ENCODE data around the gene MAP1LC3A.

The MAP1LC3A gene

DNA sequence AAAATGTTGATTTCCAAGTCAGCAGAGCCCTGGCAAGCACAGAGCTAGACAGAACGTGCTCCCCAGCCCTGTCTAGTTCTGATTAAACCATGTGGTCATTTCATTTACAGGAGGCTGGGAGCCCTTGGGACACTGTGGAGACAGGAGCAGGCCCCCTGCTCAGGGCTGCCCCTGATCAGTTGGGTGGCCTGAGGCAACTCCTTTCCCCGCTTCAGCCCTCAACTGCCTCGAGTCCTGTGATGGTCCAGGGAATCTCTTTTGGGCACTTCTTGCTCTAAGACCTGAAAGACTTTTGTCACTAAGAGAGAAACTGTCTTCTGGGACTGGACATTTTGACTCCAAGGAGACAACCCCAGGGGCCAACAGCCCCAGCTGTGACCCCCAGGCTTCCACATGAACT is 28.8 kb upstream of the MAP1LC3A start:
- no peak for DNase-seq (ENCODE audit: low read depth, low spot score)

- DNase-seq (ENCODE audit: low read depth, low spot score) = no peak
These were observed 28.2 kb upstream of the MAP1LC3A start for GRCh38 chr20:34530342-34530741.

GRCh38 chr20:34531608-34532265 is 26.8 kb upstream of the MAP1LC3A start:
- no peak for DNase-seq (ENCODE audit: low read depth, low spot score)

GRCh38 chr20:34532320-34532719 is 26.2 kb upstream of the MAP1LC3A start:
- DNase-seq (ENCODE audit: low read depth, low spot score) = peak; percentile 34

- DNase-seq (ENCODE audit: low read depth, low spot score) = no peak
These were observed 25.8 kb upstream of the MAP1LC3A start for GRCh38 chr20:34532756-34533155.

- DNase-seq (ENCODE audit: low read depth, low spot score) = no peak
These were observed 23.9 kb upstream of the MAP1LC3A start for GRCh38 chr20:34534391-34535165.

- DNase-seq (ENCODE audit: low read depth, low spot score) = no peak
These were observed 23.1 kb upstream of the MAP1LC3A start for GRCh38 chr20:34535301-34535840.

DNA sequence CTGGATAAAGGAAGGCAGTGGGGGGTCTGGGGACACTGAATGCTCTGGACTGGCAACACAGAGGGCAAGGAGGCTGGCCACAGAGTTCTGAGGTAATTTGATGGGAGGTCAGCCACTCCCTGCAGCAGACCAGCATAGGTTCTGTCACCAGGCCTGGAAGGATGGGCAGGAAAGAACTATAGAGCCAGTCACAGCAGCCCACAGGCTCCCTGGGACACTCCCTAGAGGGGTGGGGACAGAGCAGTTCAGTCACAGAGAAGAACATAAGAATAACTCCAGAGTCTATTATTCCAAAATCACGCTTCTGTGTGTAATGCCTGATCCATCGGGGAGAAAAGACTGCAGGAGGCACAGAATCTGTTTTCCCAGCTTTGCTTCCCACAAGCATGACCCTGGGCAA is 22.7 kb upstream of the MAP1LC3A start:
- DNase-seq (ENCODE audit: low read depth, low spot score) = no peak

DNA sequence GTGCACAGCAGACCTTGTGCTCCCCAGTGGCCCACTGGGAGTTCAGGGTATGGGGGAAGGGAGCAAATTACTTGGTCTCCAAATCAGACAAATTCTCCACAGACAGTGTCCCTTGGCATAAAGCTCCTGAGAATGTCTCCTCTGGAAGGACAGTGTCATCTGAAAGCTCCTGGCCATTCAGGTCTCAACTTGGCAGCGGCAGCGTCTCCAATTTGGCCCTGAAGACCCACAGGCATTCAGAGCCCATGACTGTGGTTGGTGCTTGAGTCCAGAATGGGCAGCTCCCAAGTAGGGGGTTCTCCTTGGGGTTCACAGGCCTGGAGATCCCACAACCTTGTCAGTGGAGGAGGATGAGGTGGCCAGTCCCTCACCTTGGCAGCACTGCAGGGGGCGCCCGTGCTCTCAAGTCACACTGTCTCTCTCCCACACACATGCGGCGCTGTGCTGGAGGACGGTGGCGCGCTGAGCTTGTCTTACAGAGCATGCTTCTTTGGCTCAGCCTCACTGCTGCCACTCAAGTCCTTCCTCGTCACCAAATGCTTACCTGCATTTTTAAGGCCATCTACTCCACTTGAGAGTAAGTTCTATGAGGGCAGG is 21.6 kb upstream of the MAP1LC3A start:
- DNase-seq (ENCODE audit: low read depth, low spot score) = no peak

DNA sequence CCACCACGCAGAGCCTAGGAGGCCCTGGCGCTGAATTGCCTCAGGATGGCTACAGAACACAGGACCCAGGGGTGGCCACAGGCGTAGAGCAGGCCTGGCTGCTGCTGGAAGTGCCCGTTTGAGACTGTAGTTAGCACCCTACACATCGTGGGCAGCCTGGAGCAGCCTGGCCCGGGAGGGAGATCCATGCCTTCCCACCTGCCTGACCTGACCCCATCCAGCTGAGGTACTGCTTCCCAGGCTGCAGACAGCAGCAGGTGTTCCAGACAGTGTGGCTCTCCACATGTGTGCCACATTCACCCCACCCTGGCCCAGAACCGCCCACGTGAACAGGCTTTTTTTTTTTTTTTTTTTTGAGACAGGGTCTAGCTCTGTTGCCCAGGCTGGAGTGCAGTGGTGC is 20.9 kb upstream of the MAP1LC3A start:
- no peak for DNase-seq (ENCODE audit: low read depth, low spot score)

GRCh38 chr20:34538671-34539123 is 19.8 kb upstream of the MAP1LC3A start:
- peak; percentile 55 for DNase-seq (ENCODE audit: low read depth, low spot score)

DNA sequence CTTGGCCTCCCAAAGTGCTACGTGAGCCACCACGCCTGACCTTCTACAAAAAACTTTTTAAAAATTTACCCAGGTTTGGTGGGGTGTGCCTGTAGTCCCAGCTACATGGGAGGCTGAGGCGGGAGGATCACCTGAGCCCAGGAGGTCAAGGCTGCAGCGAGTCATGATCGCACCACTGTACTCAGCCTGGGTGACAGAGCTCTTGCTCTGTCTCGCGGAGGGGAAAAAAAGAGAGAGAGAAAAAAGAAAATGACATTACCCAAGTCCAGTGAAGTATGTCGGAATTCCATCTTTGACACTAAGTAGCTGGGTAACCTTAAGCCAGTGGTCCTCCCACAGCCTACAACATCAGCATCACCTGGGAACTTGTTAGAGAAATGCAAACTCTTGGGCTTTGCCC is 18.8 kb upstream of the MAP1LC3A start:
- no peak for DNase-seq (ENCODE audit: low read depth, low spot score)

GRCh38 chr20:34540596-34541263 is 17.8 kb upstream of the MAP1LC3A start:
- DNase-seq (ENCODE audit: low read depth, low spot score) = no peak

GRCh38 chr20:34541264-34541901 is 17.1 kb upstream of the MAP1LC3A start:
- DNase-seq (ENCODE audit: low read depth, low spot score) = no peak

GRCh38 chr20:34541917-34542316 is 16.6 kb upstream of the MAP1LC3A start:
- no peak for DNase-seq (ENCODE audit: low read depth, low spot score)

GRCh38 chr20:34542439-34542838 is 16.1 kb upstream of the MAP1LC3A start:
- no peak for DNase-seq (ENCODE audit: low read depth, low spot score)

DNA sequence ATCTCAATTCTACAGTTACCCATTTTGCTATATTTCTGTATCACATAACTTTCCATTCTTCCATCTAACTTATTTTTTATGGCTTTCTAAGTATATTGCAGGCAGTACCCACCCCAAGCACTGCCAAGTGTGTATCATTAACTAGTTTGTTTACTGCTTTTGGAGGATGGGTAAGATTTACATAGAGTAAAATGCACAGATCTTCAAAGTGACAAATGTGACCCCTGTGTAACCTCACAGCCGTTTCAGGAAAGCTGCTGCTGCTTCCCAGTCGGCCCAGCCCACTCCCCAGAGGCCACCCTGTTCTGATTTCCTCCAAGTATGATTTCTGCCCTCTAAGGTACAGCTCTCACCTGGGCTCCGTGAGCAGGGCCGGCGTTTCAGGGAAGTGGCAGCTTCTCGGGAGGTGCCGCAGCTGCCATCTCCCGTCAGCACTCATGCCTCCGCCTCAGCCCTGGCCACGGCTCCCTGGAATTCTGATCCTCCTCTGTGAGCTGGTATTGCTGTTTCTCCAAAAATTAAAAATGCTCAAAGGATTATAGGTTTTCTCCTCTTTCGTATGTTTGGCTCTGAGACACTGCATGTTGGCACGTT is 15.0 kb upstream of the MAP1LC3A start:
- no peak for DNase-seq (ENCODE audit: low read depth, low spot score)

DNA sequence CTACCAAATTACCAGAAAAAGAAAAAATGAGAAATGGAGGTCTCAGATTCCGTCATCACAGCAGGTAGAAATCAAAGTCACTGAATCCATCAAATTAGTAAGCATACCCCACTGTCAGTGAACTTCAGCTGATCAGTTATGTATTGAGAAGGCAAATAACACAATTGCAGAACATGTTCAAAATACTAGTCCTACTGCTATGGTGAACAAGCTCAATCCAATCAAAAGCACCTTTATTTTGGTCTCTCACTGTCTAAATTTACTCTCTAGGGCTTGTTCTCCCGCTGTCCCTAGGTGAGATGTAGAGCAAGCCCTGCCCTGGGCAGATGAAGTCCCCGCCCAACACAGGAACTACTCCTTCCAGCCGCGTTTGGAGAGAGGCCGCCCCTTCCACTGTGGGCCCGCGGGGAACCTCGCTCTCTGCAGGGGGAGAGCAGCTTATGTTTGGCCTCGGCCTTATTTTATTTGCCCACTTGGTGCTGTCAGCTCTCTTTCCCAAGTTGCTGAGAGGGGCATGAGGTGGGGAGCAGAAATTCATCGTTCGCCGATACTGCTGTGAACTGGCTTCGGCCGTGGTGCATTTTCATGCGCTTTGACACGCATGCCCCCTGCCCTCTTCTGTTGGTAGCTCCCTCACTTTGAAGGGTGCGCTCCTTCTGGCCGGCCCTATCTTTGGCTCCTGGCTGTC is 14.3 kb upstream of the MAP1LC3A start:
- DNase-seq (ENCODE audit: low read depth, low spot score) = no peak

DNA sequence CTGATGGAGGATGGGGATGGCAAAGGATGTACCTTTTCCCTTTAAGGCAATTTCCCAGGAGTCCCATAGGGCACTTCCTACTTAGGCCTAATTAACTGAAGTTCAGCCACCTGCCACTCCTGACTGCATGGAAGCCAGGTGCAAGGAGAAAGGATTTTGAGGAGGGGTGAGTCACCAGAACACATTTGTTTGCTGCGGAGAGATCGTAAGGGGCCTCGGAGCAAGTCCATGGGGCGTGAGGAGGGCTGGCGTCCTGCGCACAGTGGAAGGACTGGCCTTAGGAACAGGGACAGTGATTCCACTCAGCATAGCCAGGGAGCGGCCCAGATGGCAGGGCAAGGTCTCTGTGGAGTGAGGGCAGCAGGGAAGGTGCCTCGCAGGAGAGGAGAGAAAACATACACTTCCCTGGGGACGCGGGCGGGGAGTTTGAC is 11.8 kb upstream of the MAP1LC3A start:
- DNase-seq (ENCODE audit: low read depth, low spot score) = no peak

DNA sequence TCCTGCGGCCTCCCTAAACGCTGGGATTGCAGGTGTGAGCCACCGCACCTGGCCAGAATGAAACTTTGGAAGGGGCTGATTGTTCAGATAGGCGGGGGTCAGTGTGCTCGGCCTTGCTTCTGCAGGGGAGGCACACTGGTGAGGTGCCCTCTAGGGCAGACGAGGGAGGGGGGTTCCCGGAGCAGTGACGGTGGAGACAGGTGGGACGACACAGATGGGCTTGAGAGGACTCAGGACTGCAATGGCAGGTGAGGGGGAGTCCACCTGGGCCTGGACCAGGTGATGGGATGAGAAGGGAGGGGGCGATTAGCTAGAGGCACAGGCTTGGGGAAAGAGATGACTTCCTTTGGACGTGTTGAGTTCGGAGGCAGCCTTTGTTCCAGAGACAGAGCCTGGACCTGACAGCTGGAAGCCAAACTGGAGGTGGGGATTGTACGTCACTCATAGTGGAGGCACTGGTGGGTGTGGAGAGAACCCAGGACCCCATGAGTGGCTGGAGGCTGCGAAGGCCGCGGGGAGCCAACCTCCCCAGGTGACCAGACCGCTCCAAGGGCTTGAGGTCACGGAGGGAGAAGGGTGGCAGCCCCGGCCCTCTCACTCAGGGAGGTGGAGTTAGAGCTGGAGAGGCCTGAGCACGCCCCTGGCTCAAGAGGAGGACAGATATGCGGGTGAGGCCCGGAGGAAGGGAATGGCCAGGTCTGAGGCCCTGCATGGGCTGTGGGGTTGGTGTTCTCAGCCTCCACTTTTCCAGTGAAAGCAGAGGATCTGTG is 10.5 kb upstream of the MAP1LC3A start:
- no peak for DNase-seq (ENCODE audit: low read depth, low spot score)

All from astrocyte of the hippocampus (primary cell).